Neural progenitor cell (in vitro differentiated cells): ENCODE measurements around the gene TTC39C. TPM values are rescaled to one million over a fixed set of nuclear protein-coding genes. Genes with fewer than 3 reads are reported as not detected.

ENCODE experiments used
- DNase-seq: peaks from one replicate; pipeline ENCODE4 v3.0.0-alpha.2; 2016; ENCODE audit warnings: low spot score
- H2AFZ ChIP-seq: fragments of 200-600 bp; sonication (generic); replicated peaks from 2 replicates; pipeline ENCODE4 v1.6.1; 2016; ENCODE audit warnings: antibody characterized with exemption
- H3F3A ChIP-seq: fragments of 200-600 bp; sonication (generic); 2 replicates; pipeline ENCODE4 v1.6.1; 2016; ENCODE audit warnings: antibody characterized with exemption, low read depth
- H3K27ac ChIP-seq: fragments of 200-600 bp; sonication (generic); 2 replicates; pipeline ENCODE4 v1.5.1; 2016; ENCODE audit warnings: mild to moderate bottlenecking
- H3K27me3 ChIP-seq: fragments of 200-600 bp; sonication (generic); 2 replicates; pipeline ENCODE4 v1.6.1; 2016; ENCODE audit warnings: mild to moderate bottlenecking, moderate library complexity
- H3K36me3 ChIP-seq: fragments of 200-600 bp; sonication (generic); 2 replicates; pipeline ENCODE4 v1.5.1; 2016
- H3K4me1 ChIP-seq: fragments of 200-600 bp; sonication (generic); 2 replicates; pipeline ENCODE4 v1.6.1; 2016; ENCODE audit warnings: mixed run types
- H3K4me2 ChIP-seq: fragments of 200-600 bp; sonication (generic); 2 replicates; pipeline ENCODE4 v1.6.1; 2016
- H3K4me3 ChIP-seq: fragments of 200-600 bp; sonication (generic); 2 replicates; pipeline ENCODE4 v1.5.1; 2016
- H3K79me2 ChIP-seq: fragments of 200-600 bp; sonication (generic); 2 replicates; pipeline ENCODE4 v1.6.1; 2016; ENCODE audit warnings: low read depth
- H3K9ac ChIP-seq: fragments of 200-600 bp; sonication (generic); 2 replicates; pipeline ENCODE4 v1.6.1; 2016
- H3K9me3 ChIP-seq: fragments of 200-600 bp; sonication (generic); 2 replicates; pipeline ENCODE4 v1.5.1; 2016; ENCODE audit warnings: low read depth
- H4K20me1 ChIP-seq: fragments of 200-600 bp; sonication (generic); 2 replicates; pipeline ENCODE4 v1.6.1; 2016; ENCODE audit warnings: low read depth
- H3K27ac Mint-ChIP-seq: 3 replicates; pipeline ENCODE4 v1.8.0; 2021; ENCODE audit warnings: mixed read lengths
- H3K27me3 Mint-ChIP-seq: 2 replicates; pipeline ENCODE4 v1.8.0; 2022; ENCODE audit warnings: low read depth, mild to moderate bottlenecking, inconsistent platforms, moderate library complexity, mixed read lengths; ENCODE audit not compliant: insufficient read depth
- H3K36me3 Mint-ChIP-seq: 3 replicates; pipeline ENCODE4 v1.8.0; 2021; ENCODE audit warnings: mixed read lengths
- H3K4me1 Mint-ChIP-seq: 3 replicates; pipeline ENCODE4 v1.8.0; 2021; ENCODE audit warnings: mixed read lengths
- H3K4me3 Mint-ChIP-seq: 3 replicates; pipeline ENCODE4 v1.8.0; 2021; ENCODE audit warnings: mild to moderate bottlenecking, moderate library complexity, mixed read lengths
- H3K9me3 Mint-ChIP-seq: 3 replicates; pipeline ENCODE4 v1.8.0; 2020; ENCODE audit warnings: mixed read lengths
- CTCF ChIP-seq: fragments of 200-600 bp; sonication (generic); IDR thresholded peaks from 2 replicates; pipeline ENCODE4 v1.5.1; 2017; ENCODE audit warnings: antibody characterized with exemption, mild to moderate bottlenecking
- EZH2 ChIP-seq: fragments of 200-600 bp; sonication (generic); IDR thresholded peaks from 2 replicates; pipeline ENCODE4 v1.6.1; 2017; ENCODE audit warnings: antibody characterized with exemption, mild to moderate bottlenecking, moderate library complexity
- EZH2phosphoT487 ChIP-seq: fragments of 200-600 bp; sonication (generic); IDR thresholded peaks from 2 replicates; pipeline ENCODE4 v1.6.1; 2017; ENCODE audit warnings: antibody characterized with exemption
- total RNA-seq: library from RNA; depleted of rRNA; stranded (reverse); fragments of >200 nt; gene quantifications from 2 replicates; pipeline ENCODE4 v1.2.3, GENCODE V29; 2015; ENCODE audit warnings: low replicate concordance

Gene TTC39C
- total RNA-seq, 1 donor from 2014 or later = 27.6 TPM

DNA sequence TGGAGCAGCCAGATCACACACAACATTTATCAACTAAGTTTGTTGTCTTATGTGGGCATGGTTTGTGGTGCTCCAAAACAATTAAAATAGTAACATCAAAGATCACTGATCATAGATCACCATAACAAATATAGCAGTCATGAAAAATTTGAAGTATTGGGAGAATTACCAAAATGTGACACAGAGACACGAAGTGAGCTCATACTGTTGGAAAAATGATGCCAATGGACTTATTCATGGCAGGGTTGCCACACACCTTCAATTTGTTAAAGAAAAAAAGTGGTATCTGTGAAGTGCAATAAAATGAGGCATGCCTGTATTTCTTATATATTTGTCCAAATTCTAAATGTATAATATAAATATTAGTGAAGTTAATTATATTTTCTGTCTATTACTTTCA, 81.4 kb downstream of the TTC39C start:
- no peaks in the 10 kb centered on the region for H3K36me3 ChIP-seq
- Mint-ChIP-seq H3K9me3 (no peaks in the 10 kb centered on the region), H3K27me3 (peaks cover 2% of the 10 kb centered on the region), H3K27ac (no peak overlapping the region), H3K4me3 (no peak overlapping the region), H3K36me3 (peaks cover 17% of the 10 kb centered on the region), H3K4me1 (no peaks in the 10 kb centered on the region)
- H3K9me3 ChIP-seq = no peaks in the 10 kb centered on the region
- no peaks in the 10 kb centered on the region for H3F3A ChIP-seq
- no peak for DNase-seq
- no peak overlapping the region for H3K4me2 ChIP-seq
- no peaks in the 10 kb centered on the region for H3K4me1 ChIP-seq
- no peak overlapping the region for H3K4me3 ChIP-seq
- TF ChIP-seq CTCF (no peak), EZH2phosphoT487 (no peak), EZH2 (no peak)
- H4K20me1 ChIP-seq = no peaks in the 10 kb centered on the region
- H3K79me2 ChIP-seq = no peaks in the 10 kb centered on the region
- H2AFZ ChIP-seq = no peak overlapping the region
- no peak overlapping the region for H3K9ac ChIP-seq
- no peak overlapping the region for H3K27ac ChIP-seq
- H3K27me3 ChIP-seq = no peaks in the 10 kb centered on the region

GRCh38 chr18:24103320-24104021, 88.9 kb downstream of the TTC39C start:
- no peak for DNase-seq
- no peaks in the 10 kb centered on the region for H3K9me3 Mint-ChIP-seq
- H3K9ac ChIP-seq = no peak overlapping the region
- no peak overlapping the region for H2AFZ ChIP-seq
- H3K36me3 Mint-ChIP-seq = peaks cover 11% of the 10 kb centered on the region
- H4K20me1 ChIP-seq = no peaks in the 10 kb centered on the region
- no peaks in the 10 kb centered on the region for H3K9me3 ChIP-seq
- no peak overlapping the region for H3K27ac Mint-ChIP-seq
- H3K4me1 Mint-ChIP-seq = peaks cover 3% of the 10 kb centered on the region
- no peak overlapping the region for H3K27ac ChIP-seq
- H3K79me2 ChIP-seq = no peaks in the 10 kb centered on the region
- H3K27me3 Mint-ChIP-seq = no peaks in the 10 kb centered on the region
- TF ChIP-seq EZH2 (no peak), EZH2phosphoT487 (no peak), CTCF (no peak)
- H3K4me2 ChIP-seq = no peak overlapping the region
- H3K4me3 ChIP-seq = no peak overlapping the region
- no peaks in the 10 kb centered on the region for H3K36me3 ChIP-seq
- no peaks in the 10 kb centered on the region for H3K27me3 ChIP-seq
- no peaks in the 10 kb centered on the region for H3F3A ChIP-seq
- no peak overlapping the region for H3K4me3 Mint-ChIP-seq
- no peaks in the 10 kb centered on the region for H3K4me1 ChIP-seq

GRCh38 chr18:24104486-24104885, 89.9 kb downstream of the TTC39C start:
- Histone ChIP-seq H3K9me3 (no peaks in the 10 kb centered on the region), H2AFZ (no peak overlapping the region), H4K20me1 (no peaks in the 10 kb centered on the region), H3K9ac (no peak overlapping the region), H3K27ac (no peak overlapping the region), H3F3A (no peaks in the 10 kb centered on the region), H3K4me3 (no peak overlapping the region), H3K36me3 (no peaks in the 10 kb centered on the region), H3K4me2 (no peak overlapping the region), H3K4me1 (no peaks in the 10 kb centered on the region), H3K27me3 (no peaks in the 10 kb centered on the region), H3K79me2 (no peaks in the 10 kb centered on the region)
- H3K27ac Mint-ChIP-seq = no peak overlapping the region
- H3K4me3 Mint-ChIP-seq = no peak overlapping the region
- DNase-seq = no peak
- TF ChIP-seq EZH2 (no peak), CTCF (no peak), EZH2phosphoT487 (no peak)
- no peaks in the 10 kb centered on the region for H3K9me3 Mint-ChIP-seq
- H3K36me3 Mint-ChIP-seq = peaks cover 11% of the 10 kb centered on the region
- peaks cover 3% of the 10 kb centered on the region for H3K4me1 Mint-ChIP-seq
- no peaks in the 10 kb centered on the region for H3K27me3 Mint-ChIP-seq
